GM12865 (cell line): ENCODE data around the gene PDE4D.

Experiments used
- DNase-seq: peaks from one replicate; pipeline ENCODE4 v3.0.0; 2010; ENCODE audit warnings: low read depth
- H3K4me3 ChIP-seq: 2 replicates; pipeline ENCODE4 v1.5.1; 2011; ENCODE audit warnings: mild to moderate bottlenecking, low read depth, low read length, control low read depth
- TF ChIP-seq, protein P1 (sequence below): IDR thresholded peaks from 2 replicates; pipeline ENCODE4 v1.5.1; 2011; ENCODE audit warnings: low read length, control low read depth, low read depth, inconsistent platforms; ENCODE audit not compliant: insufficient read depth; ENCODE audit errors: missing control alignments

PDE4D gene

DNA sequence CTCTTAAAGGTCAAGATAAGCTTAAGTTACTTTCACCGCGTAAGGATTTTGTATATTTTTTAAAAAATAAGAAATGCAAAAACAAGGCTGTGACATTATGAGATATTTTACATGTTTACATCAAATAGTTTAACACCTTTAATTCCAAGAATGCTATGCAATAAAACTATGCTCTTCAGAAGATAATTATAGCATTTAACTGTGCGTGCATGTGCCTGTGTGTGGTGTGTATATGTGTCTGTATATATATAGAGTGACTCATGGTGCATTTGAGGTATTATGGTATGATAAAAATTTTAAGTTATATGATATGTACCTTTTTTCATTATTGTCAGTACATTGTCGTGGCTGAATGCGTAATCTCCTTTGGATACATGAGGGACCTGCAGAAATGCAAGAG is 539.3 kb downstream of the PDE4D start:
- TF ChIP-seq, protein P1, sequence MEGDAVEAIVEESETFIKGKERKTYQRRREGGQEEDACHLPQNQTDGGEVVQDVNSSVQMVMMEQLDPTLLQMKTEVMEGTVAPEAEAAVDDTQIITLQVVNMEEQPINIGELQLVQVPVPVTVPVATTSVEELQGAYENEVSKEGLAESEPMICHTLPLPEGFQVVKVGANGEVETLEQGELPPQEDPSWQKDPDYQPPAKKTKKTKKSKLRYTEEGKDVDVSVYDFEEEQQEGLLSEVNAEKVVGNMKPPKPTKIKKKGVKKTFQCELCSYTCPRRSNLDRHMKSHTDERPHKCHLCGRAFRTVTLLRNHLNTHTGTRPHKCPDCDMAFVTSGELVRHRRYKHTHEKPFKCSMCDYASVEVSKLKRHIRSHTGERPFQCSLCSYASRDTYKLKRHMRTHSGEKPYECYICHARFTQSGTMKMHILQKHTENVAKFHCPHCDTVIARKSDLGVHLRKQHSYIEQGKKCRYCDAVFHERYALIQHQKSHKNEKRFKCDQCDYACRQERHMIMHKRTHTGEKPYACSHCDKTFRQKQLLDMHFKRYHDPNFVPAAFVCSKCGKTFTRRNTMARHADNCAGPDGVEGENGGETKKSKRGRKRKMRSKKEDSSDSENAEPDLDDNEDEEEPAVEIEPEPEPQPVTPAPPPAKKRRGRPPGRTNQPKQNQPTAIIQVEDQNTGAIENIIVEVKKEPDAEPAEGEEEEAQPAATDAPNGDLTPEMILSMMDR: no peak
- no peak overlapping the region for H3K4me3 ChIP-seq
- DNase-seq: no peak

DNA sequence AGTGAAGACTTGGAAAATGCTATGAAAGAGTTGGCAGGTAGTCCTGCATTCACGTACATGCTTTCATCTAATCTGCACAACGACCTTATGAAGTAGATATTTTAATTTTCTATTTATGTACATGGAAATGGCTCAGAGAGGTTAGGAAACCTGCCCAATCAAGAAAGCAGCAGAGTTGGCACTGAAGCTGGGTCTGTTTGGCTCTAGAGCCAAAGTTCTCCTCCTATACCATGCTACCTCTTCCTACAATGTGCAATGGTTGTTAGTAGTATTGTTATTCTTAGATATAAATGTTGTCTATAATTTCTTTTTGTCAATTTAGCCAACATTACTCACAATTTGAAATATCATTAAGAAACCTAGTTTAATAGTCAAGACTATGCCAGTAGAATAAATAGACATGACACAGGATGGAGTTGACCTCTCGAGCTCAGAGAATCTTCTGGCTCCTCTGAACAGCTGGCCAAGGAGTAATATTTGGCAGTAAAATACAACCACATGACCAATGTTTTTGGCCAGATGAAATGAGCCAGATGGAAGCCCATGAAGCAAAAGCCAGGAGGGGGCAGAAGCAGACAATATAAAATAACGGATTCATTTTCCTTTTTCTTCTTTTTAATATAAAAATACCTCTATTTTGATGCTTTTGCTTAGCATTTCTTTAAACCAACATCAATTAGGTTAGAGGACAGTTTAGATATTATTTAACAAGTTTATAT is 542.3 kb downstream of the PDE4D start:
- no peak overlapping the region for H3K4me3 ChIP-seq
- no peak for DNase-seq
- TF ChIP-seq, protein P1: no peak

DNA sequence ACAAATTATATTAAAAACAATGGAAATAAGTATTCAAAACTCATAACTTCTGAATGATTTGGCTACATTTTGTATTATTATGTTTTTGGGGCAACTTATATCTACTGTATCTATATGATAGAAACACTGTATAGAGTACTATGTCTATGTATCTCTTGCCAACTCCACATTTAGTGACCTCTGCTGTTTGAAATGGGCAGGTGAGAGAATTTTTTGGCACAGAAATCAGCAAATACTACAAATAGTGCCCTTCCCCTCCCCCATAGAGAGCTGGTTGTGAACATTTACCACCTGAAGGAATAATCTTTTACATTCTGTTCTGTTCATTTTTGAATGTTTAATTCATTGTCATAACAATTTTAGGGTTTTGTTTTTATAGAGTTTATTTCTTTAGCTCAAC is 545.3 kb downstream of the PDE4D start:
- no peak overlapping the region for H3K4me3 ChIP-seq
- TF ChIP-seq, protein P1: no peak
- DNase-seq: no peak

DNA sequence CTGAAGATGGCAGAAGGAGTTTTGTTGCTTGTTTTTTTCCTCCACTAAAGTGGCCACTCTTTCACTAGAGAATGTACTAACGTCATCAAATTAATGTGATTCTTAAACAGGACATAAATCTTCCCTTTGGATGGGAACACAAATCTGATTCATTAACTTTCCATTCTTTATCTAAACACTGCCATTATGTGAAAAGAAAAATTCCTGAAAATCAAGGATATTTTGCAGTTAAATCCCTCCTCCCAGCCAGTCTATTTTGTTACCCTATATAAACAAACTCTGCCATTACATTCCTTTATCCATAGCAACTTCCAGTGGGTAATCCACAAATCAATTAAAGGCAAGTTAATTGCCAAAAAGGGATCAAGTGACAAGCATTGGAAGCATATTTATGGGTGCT is 546.5 kb downstream of the PDE4D start:
- TF ChIP-seq, protein P1: no peak
- DNase-seq: no peak
- no peak overlapping the region for H3K4me3 ChIP-seq

DNA sequence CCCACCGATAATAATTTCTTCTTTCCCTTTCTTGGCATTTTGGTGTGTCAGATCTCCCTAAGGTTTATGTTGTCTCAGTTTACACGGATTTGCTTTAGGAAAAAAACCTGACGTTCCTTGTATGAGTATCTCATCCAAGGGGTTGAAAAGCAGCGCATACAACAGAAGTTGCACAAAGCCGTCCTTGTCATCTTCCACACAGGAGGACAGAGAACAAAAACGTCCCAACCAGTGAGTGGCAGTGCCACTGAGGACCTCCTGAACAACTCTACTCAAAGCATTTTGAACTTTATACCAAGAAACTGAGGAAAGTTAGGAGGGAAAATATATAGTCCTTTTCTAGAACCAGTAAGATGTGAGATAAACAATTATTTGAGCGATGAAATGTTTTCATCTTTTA is 547.0 kb downstream of the PDE4D start:
- TF ChIP-seq, protein P1: no peak
- no peak overlapping the region for H3K4me3 ChIP-seq
- no peak for DNase-seq

DNA sequence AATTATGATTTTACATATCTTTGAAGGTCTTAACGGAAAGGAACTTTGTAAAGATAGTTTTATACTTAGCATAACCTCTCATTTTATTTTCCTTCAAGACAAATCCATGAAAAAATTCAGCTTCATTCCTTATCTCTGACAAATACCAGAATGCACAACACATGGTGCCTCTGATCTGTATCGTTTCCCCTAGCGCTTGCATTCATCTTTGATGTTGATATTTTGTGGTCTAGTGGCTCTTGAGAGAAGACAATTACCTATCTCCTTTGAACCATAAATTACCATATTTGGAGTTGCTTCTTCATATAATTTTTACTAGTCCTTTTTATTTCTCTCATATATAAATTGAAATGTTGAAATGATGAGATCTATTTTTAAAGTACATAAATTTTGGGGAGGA is 551.3 kb downstream of the PDE4D start:
- DNase-seq: no peak
- H3K4me3 ChIP-seq: no peak overlapping the region
- TF ChIP-seq, protein P1: no peak

DNA sequence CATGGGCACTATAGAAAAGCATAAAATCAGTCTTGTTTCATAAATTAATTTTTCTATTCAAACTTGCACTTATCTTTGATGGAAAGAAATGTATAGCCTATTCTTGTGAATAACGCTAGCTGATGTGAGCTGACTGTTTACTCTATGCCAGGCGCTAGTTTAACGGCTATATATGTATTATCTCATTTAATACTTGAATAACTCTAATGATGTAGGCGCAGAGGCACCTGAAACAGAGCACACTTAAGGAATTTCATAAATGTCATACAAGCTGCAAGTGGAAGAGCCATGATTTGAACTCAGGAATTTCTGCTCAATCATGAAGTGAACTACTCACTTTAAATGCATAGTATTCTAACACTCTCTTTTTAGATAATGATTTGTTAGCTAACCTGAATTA is 551.8 kb downstream of the PDE4D start:
- DNase-seq: no peak
- TF ChIP-seq, protein P1: no peak

More for the DNA sequence above, 551.8 kb downstream of the PDE4D start:
- no peak overlapping the region for H3K4me3 ChIP-seq
